Panc1 (cell line): ENCODE results near the gene RRP9.

Source experiments
- POLR2AphosphoS5 ChIP-seq: IDR thresholded peaks from 2 replicates; pipeline ENCODE4 v1.6.1; 2012; ENCODE audit warnings: mild to moderate bottlenecking, low read depth, low read length, moderate library complexity
- TF ChIP-seq, protein P1 (sequence below): fragments of 450-650 bp; IDR thresholded peaks from 2 replicates; pipeline ENCODE4 v1.5.1; 2017; ENCODE audit warnings: mild to moderate bottlenecking
- TF ChIP-seq, protein P2 (sequence below), 2 experiments: IDR thresholded peaks; 2 replicates each; pipeline ENCODE4 v1.6.1; 2011 to 2012; ENCODE audit warnings: low read depth in 2 of 2, control low read depth in 1 of 2, low read length in 1 of 2, mild to moderate bottlenecking in 1 of 2, moderate library complexity in 1 of 2; ENCODE audit not compliant: insufficient read depth in 1 of 2

DNA sequence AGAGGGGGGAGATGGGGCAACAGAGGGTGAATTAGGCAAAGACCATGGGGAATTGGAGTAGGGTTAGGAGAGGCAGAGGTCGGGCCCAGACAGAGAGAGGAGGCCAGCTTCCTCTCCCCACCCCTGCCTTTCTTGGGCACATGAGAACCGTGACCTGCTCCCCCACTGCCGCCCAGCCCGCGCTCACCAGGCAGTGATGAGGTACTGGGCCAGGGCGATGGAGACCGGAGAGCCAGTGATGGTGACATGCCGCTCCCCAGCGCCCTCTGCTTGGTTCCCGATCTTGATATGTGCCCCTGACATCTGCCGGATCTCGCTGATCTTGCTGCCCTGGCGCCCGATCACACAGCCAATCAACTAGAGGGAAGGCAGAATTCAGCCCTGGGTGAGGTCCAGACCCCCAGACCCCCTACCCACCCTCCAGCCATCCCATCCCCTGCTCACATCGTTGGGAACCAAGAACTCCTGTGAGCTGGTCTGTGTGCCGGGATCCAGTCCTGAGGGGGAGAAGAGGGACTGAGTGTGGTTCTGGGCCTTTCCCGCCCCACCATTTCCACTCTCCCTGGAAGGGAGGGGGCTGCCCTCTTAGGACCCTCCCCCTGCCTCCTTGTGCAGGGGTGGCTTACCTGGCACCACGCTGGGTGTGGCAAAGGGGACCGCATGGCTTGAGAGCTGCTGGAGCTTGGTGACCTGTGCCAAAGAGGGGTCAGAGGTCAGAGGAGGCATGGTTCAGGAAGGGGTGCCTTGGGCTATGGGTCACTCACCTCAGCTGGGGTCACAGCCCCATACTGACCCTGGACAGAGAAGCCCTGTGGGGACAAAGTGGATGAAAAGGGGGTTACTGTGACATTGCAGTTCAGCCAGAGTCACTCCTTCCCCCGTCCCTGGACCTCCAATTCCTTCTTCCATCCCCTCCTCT, 17.2 kb upstream of the RRP9 start:
- TF ChIP-seq, protein P1, sequence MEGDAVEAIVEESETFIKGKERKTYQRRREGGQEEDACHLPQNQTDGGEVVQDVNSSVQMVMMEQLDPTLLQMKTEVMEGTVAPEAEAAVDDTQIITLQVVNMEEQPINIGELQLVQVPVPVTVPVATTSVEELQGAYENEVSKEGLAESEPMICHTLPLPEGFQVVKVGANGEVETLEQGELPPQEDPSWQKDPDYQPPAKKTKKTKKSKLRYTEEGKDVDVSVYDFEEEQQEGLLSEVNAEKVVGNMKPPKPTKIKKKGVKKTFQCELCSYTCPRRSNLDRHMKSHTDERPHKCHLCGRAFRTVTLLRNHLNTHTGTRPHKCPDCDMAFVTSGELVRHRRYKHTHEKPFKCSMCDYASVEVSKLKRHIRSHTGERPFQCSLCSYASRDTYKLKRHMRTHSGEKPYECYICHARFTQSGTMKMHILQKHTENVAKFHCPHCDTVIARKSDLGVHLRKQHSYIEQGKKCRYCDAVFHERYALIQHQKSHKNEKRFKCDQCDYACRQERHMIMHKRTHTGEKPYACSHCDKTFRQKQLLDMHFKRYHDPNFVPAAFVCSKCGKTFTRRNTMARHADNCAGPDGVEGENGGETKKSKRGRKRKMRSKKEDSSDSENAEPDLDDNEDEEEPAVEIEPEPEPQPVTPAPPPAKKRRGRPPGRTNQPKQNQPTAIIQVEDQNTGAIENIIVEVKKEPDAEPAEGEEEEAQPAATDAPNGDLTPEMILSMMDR = no peak
- no peak for TF ChIP-seq POLR2AphosphoS5
- TF ChIP-seq, protein P2, sequence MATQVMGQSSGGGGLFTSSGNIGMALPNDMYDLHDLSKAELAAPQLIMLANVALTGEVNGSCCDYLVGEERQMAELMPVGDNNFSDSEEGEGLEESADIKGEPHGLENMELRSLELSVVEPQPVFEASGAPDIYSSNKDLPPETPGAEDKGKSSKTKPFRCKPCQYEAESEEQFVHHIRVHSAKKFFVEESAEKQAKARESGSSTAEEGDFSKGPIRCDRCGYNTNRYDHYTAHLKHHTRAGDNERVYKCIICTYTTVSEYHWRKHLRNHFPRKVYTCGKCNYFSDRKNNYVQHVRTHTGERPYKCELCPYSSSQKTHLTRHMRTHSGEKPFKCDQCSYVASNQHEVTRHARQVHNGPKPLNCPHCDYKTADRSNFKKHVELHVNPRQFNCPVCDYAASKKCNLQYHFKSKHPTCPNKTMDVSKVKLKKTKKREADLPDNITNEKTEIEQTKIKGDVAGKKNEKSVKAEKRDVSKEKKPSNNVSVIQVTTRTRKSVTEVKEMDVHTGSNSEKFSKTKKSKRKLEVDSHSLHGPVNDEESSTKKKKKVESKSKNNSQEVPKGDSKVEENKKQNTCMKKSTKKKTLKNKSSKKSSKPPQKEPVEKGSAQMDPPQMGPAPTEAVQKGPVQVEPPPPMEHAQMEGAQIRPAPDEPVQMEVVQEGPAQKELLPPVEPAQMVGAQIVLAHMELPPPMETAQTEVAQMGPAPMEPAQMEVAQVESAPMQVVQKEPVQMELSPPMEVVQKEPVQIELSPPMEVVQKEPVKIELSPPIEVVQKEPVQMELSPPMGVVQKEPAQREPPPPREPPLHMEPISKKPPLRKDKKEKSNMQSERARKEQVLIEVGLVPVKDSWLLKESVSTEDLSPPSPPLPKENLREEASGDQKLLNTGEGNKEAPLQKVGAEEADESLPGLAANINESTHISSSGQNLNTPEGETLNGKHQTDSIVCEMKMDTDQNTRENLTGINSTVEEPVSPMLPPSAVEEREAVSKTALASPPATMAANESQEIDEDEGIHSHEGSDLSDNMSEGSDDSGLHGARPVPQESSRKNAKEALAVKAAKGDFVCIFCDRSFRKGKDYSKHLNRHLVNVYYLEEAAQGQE (IDR thresholded peaks at IDR 0.05; ENCODE audit: insufficient read depth in 1 of 2, low read depth in 2 of 2, low read length in 1 of 2) = no peak
